Stimulated activated CD4-positive, alpha-beta T cell treated with anti-CD3 and anti-CD28 coated beads, Interleukin-15, amount 100 ng/mL, for 24 hours (primary cell): Measurements from ENCODE around the gene KIAA1549.

Source experiments
- DNase-seq: peaks from one replicate; pipeline ENCODE4 v3.0.0-alpha.2; 2020

The KIAA1549 gene

GRCh38 chr7:138903186-138903820 is 77.9 kb downstream of the KIAA1549 start:
- peak; percentile 82 for DNase-seq

- peak; percentile 40 for DNase-seq
Measured at GRCh38 chr7:138902161-138902560, 79.0 kb downstream of the KIAA1549 start.

- no peak for DNase-seq
Measured at GRCh38 chr7:138900035-138900828, 81.0 kb downstream of the KIAA1549 start.

DNA sequence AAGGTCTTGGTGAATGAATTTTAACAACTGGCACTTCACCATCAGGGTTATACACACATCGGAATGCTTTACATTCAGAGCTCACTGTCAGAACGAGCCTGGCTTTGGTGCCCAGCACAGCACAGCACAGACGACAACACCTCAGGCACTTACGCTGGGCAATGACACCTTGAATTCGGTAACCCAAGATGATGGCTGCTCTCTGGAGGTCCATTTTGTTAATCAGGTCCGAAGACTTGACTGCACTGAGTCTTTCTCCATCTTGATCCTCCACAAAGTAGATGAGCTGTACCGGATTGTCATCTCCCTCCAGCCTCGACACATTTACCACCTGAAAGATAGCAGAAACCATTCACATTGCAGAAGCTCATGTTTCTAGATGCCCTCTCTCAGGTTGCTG is 82.4 kb downstream of the KIAA1549 start:
- DNase-seq = no peak

DNA sequence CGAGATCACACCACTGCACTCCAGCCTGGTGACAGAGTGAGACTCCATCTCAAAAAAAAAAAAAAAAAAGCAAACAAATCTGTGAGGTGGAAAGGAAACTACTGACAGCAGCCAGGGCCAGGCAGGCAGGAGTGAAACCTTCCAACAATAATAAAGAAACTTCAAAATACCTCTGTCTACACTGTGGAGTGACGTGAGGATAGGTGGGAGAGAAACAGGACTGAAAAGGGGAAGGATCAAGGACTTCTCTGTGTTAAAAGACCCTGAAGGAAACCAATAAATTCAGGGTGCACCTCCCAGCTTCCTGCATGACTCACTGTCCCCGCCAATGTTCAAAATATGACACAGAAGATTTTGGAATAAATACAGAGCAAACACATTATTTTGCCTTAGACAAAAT is 82.9 kb downstream of the KIAA1549 start:
- DNase-seq = peak; percentile 44

DNA sequence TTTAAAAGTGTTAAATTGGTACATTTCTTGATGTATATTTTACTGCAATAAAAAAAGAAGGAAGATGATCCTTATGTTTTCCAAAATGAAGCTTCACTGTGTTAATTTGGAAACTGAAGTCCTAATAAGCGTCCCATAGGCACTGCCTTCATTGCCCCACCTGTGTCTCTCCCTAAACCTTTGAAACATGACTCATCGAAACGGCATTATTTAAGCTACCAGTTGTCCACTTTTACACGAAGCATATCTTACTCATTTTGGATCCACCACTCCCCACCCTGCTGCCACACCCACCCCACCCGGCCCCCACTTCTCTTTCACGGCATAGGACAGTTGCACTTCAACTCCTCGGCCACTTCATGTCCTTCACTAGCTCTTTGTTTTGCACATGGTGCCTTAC is 85.5 kb downstream of the KIAA1549 start:
- DNase-seq = no peak

- DNase-seq = no peak
Measured at GRCh38 chr7:138893258-138893657, 87.9 kb downstream of the KIAA1549 start.

DNA sequence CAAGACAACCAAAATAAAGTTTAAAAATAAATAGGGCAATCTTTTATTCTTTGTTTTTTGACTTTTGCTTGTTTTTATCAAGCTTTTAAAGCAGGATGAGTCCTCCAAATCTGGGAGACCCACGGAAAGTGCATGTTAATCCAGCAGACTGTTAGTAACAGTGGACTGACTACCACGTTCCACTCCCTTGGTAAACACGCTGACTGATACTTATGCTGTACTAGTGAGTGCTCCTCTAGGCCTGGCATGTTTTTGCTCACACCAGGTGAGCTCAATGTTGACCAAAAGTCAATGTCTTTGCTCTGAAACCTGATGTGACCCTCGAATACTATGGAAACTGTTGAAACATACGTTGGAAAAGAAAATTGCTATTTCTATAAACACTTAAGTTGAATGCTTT is 88.4 kb downstream of the KIAA1549 start:
- DNase-seq = no peak

DNA sequence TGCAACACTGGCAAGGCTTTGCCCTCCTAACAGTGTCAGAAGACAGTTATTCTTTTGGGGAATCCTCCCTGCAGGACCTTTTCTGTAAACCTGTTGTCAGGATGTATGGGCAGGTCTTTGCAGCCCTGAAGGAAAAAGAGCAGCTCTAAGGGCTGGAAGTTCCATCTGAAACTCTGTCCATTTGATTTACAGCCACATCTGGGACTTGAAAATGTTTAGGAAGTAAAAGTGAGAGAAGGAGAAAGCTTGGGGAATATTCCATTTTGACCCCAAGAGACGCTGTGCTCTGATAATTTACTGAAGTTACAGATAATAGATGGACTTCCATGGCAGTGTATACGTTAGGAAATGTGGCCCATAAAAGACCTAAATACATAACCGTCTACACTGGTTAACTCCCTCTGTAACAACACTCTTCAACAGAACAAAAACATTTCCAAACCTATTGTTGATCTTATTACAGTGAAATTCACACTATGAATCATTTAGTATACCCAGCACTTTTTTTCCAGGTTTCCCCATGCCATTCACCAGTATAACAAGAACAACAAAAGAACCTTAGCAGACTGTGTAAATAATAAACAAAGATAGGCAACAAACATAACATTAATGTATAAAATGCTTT is 89.1 kb downstream of the KIAA1549 start:
- DNase-seq = no peak

DNA sequence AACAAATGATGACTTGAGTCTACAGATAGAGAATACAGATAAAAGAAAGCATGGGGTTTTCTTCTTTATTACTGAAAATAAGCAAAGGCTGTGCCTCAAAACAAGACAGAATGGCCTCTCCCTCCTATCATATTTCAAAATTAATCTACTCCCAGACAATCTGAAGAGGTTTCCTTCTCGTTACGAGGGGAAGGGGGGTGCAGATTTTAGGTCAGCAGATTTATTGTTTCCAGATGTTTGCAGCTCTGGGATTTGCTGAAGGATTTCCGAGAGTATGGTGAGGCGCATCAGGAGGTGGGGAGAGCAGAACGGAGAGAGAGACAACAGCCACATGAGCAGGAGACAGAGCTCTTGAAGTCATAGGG is 89.8 kb downstream of the KIAA1549 start:
- DNase-seq = no peak

DNA sequence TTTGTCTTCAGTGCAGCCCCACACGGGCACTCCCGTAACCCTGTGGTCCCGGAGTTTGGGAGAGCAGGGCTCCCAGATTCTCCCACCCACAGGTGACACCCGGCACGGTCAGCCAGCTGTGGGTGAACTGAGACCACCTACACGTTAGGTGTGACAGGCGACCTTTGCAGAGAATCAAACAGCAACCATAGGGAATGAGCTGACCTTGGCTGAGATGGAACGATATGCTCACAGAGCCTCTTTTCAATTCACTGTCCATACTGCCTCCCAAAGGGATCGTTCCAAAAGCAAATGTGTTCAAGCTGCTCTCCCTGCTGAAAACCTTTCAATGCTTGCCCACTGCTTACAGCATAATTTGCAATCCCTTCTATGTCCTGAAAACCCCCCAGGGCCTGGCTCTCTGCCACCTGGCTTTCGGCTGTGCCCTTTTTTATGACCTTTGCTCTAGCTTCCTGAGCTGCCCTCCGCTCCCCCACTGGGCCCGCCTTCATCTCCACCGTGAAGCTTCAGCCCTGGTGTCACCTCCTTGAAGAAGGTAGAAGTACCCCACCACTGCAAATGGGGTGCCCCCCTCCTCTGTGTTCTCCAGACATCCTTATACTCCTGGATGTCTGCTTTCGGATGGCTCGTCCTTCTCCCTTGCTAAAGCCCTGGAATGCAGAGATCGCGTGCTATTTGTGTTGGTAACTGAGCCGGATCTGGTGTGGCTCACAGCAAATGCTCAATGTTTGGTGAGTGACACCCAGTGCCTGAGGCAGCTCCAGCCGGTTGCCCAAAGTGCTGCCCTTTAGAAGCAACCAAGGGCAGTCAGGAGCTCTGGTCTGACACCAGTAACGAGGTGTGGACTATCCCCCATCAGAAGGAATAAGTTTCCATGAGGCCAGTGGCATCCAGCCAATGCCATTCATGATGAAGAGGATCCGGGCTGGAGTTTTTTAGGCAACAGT is 90.4 kb downstream of the KIAA1549 start:
- DNase-seq = no peak

DNA sequence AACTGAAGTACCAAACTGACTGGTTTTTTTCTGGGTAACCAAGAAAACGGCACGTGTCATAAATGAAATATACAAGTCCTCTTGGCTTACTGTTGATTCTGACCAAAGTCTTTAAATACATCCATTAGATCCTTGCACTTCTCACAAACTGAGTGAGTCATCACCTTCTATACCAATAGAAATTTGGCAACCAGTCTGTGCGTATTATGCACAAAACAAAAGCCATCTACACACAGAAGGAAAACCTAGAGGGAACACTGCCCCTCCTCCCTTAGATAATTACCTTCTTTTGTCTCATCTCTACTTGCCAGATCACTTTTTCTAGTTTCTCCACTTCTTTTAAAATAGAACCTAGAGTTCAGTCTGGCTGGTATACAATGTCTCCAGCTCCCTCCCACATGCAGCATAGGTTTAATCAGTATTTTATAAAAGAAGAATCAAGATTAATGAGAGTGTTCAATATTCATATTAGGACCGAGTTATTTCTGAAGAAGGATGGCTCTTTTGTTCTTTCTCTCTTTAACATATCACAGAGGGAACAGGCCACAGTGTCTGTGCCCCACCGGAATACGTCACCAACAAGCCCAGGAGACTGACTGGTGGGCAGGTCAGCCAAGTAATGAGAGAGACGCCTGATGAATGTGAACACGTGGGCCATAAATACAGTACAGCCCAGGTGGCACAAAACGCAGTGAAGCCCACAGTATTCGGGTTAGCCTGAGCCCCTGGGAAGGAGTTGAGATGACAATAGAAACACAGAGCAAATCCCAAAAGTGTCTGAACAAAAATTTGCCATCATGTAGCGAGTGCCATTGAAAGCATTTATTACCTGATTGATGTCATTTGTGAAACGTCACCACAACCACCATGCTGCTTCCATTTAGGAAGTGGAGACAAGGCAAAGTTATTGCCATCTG is 91.3 kb downstream of the KIAA1549 start:
- no peak for DNase-seq

- no peak for DNase-seq
Measured at GRCh38 chr7:138887872-138888656, 93.1 kb downstream of the KIAA1549 start.

DNA sequence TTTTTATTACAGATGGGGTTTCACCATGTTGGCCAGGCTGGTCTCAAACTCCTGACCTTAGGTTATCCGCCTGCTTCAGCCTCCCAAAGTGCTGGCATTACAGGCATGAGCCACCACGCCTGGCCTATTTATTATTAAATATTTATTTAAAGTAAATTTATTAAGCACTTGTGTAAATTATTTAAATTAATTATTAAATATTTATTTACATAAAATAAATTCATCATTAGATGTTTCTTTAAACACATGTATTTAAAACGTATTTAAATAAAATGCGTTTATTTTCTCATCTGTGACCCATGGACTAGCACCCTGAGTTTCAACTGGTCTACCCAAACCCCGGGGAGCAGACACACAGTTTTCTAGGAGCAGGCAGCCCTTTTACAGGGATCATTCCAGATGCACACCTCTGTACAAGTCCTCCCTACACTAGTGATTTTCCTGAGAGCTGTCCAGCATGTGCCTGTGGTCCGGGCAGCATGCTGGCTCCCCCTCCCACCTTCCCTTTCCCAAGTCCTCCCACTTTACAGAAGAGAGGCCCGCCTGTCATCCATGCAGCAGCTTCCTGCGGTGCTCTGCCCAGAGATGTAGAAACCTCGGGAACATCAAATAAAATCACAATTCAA is 94.0 kb downstream of the KIAA1549 start:
- no peak for DNase-seq

DNA sequence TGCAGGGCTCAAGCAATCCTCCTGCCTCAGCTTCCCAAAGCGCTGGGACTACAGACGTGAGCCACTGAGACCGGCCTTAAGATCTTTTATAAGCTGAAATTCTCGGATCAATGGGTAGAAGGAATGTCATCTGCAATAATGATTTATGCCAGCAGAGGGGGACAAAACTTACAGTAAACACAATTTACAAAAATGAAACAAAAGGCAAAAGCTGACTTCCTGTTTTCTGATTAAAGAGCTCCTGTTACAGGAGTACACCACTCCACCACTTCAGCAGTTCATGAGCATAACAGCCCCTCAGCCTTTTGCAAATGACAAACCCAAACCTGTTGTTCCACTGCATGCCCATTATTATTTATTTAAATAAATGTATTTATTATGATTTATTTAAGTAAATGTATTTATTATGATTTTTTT is 94.7 kb downstream of the KIAA1549 start:
- DNase-seq = peak; percentile 30

- DNase-seq = no peak
Measured at GRCh38 chr7:138885383-138886147, 95.6 kb downstream of the KIAA1549 start.

- DNase-seq = peak; percentile 23
Measured at GRCh38 chr7:138882249-138882648, 98.9 kb downstream of the KIAA1549 start.

GRCh38 chr7:138881579-138882188 is 99.5 kb downstream of the KIAA1549 start:
- no peak for DNase-seq

DNA sequence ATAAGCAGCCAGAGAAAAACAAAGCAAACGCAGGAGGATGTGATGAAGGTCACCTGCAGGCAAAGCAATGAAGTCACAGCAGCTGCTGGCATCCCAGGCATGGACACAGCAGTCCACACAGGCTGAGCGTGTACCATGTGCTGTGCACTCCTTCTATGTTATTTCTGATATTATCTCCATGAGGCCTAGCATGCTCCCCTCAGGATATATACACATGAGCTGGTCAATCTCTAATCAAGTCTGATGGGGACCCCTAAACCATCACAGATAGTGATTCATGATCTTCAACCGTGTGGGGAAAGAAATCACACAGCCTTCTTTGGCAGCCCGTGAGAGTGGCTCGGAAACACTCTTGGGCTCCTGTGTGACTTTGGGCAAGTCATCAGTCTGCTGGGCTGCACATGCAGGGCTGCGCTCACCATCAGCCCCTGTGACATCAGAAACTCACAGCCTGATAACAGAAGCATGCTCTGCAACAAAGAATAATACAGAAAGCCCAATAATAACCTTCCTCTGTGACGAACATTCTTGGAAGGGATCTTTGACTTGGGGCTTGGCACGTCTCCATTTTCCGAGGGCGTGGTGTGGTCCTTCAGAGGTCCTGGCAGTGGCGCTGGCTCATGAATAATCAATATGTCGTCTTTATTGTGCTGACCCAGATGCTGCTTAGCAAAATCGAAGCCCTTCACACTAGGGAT is 100.2 kb downstream of the KIAA1549 start:
- no peak for DNase-seq
